ENCODE results near the gene SLC35B4.
"Not testable (repeated sequence)": the region's sequence is repeated elsewhere in the genome, so short reads cannot be mapped to it uniquely, and the experiment has no call there.

The SLC35B4 gene

DNA sequence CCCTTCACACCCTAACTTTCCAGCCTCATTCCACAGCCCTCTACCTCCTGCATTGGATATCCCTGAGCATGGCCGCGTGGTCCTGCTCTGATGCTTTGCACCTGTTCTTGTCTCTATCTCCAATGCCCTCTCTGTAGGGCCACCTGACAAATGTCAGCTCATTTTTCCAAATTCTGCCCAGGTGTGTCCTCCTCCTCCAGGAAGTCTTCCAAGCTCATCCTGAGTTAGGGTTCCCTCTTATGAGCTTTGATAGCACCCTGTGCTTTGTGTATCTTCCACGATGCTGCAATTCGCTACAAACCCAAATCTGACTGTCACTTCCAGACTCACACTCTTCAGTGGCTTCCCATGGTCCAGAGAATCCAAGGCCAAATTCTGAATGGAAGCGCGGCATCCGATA is 14.7 kb upstream of the SLC35B4 start:
- DNase-seq (ENCODE audit: low read depth in 2 of 2) = no peak

DNA sequence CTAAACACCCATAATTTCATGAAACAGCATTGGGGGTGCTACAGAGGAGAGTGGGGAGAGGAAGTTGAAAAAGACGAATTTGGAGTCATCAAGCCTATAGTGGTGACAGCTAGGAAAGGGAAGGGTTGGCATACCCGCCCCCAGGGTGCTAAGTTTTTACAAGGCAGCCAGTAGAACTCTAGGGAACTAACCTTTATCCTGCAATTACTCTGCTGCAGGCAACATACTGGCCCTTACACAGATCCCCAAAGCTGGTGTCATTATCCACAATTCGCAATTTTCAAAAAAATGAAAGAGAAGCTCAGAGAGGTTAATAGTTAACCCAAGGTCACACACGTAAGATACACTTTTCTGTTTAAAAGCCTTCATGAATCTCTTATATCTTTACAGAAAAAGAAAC is 14.2 kb upstream of the SLC35B4 start:
- DNase-seq (ENCODE audit: low read depth in 2 of 2) = no peak

DNA sequence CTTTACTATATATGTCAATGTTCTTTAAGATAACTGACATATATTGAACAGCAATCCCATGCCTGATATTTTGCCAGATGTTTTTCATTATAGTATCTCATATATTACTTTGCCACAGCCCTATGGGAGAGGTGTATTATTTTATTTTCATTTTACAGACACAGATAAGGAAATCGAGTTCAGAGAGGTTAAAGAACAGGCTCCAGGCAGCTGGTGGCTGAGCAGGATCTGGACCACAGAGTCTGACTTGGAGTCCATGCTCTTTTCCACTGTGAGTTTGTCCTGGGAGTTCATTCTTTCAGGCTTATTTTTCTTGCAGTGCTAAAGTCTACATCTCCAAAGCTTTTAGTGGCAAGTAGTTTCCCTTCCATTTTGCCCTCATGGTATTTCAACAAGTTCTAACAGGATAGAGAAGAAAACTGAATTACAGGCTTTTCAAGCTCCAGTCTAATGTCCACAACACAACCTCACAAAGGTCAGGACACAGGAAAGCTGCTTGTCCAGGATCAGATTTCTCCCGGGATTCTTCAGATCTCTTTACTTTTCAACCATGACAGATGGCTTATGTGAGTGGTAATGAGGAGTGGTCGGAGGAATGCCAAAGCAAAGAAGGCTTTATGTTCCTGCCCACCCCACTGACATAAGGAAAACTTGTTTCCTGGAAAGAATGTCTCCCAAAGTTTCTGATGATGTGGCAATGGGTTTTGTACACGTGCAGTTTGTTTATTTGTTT is 13.1 kb upstream of the SLC35B4 start:
- no peak for DNase-seq (ENCODE audit: low read depth in 2 of 2)

DNA sequence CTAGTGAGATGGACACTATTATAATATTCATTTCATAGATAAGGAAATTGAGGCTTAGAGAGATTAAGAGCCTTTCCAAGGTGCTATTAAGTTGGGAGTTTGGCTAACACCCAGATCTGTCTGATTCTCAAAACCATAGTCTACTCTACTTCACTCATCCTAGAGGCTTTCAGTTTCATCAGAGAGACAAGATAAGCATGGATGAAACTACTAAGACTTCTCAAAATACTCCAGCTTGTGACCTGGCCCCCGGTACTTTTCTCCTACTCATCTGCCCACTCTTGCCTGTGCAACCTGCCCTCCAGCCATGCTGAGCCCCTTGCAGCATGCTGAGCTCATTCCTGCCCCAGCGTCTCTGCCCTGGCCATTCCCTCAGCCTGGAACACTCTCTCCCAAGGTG is 12.2 kb upstream of the SLC35B4 start:
- no peak for DNase-seq (ENCODE audit: low read depth in 2 of 2)

DNA sequence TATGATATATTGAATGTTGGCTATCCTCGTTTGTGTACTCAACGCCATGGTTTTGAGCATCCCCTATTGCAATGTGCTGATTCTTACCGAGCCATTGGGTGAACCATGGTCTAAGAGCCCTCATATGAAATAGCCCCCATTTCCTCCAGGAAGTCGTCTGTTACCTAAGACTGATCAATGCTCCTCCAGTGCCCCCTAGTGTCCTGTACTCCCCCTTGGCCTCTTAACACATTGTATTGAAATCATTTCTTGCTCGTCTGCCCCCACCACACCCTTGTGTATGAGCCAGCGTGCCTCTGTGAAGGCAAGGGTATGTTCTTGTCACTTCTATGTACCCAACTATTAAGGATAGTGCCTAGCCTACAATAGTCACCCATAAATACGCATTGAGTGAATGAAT is 11.2 kb upstream of the SLC35B4 start:
- peak in 1 of 2 donors; percentile 26 for DNase-seq (ENCODE audit: low read depth in 2 of 2)

DNA sequence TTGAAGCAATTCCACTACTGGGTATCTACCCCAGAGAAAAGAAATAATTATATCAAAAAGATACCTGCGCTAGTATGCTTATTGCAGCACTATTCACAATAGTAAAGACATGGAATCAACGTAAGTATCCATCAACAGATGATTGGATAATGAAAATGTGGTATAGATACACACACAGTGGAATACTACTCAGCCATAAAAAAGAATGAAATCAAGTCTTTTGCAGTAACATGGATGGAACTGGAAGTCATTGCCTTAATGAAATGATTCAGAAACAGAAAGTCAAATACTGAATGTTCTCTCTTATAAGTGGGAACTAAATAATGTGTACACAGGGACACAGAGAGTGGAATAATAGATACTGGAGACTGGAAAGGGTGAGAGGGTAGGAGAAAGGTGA is 7.4 kb upstream of the SLC35B4 start:
- DNase-seq (ENCODE audit: low read depth in 2 of 2) = no peak

DNA sequence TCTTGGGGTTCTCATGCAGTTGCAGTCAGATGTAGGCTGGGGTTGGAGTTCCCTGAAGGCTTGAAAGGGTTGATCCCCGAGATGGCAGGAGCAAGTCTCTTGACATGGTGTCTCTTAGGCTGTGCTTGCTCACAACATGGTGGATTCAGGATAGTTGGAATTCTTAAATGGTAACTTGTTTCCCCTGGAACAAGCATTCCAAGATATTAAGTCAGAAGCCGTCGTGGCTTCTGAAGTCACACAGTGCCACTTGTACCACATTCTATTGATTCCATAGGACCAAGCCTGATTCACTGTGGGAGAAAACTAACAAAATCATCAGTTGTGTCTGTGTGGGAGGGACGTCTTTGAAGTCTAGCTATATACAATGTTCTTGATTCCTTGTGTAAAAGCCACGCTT is 3.5 kb upstream of the SLC35B4 start:
- no peak for DNase-seq (ENCODE audit: low read depth in 2 of 2)

DNA sequence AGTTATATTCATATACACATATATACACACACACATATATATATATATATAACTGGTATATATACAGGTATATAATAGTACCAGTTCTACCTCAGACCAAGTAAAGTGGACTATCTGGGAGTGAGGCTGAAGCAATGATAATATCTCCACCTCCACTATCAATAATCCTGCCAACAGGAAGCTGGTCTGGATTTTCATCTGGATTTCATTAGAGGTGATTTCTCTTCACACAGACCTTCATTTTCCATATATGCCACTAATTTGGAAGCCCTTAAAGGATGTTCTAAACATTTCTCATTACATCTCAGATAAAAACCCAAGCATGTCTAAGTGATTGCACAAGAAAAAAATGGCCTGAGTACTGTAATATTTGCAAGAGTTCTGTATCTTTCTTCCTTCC is 1.7 kb upstream of the SLC35B4 start:
- no peak for DNase-seq (ENCODE audit: low read depth in 2 of 2)

DNA sequence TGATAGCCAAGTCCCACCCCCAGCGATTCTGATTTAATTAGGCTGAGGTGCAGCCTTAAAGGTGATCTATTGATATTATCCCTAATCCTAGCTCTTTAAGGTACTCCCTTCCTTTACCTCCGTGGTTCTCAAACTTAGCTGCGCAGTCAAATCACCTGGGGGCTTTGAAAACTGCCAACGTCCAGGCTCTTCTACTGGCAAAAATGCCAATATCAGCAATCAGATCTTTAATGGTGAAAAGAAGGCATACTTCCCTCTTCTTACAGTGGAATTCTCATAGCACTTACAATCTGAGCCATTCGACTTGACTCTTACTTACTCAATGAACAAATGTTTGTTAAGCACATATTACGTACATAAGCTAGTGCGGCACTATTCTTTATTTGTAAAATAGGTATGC is 704 bp upstream of the SLC35B4 start:
- DNase-seq (ENCODE audit: low read depth in 2 of 2) = no peak

DNA sequence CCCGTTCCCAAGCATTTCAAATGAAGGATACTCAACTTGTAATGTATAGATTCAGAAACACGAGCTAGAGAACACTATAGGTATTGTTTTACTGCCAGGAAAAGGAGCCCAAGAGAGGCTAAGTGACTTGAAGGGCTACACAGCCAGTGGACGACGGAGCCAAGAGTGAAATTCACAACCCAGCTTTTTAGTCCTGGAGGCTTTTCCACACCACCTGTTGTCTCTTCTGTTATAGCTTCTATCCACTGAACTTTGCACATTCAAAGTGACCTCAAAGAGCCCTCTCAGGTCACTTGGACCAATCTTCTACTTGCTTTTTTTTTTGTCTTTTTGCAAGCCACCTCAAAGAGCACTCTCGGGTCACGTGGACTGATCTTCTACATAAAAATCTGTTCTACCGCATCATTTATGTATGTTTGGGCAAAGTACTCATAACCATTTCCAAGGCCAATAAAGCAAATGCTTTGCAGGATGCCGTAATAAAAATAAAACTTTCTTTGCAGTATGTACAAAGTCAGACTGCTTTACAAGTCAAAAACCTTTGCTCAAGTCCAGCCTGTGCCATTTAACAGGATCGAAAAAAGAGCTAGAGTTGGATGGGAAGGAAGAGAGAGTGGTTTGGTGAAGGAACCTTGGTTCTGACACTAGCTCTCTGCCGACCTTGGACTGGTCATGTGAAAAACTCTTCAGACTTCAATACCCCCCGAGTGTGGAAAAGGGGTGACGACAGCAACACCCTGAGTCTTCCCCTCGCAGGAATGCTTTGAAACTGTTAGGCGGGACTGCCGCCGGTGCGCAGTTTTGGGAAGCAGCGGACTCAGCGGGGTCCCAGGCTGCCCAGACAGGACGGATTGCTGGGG is 821 bp downstream of the SLC35B4 start:
- DNase-seq (ENCODE audit: low read depth in 2 of 2) = no peak

DNA sequence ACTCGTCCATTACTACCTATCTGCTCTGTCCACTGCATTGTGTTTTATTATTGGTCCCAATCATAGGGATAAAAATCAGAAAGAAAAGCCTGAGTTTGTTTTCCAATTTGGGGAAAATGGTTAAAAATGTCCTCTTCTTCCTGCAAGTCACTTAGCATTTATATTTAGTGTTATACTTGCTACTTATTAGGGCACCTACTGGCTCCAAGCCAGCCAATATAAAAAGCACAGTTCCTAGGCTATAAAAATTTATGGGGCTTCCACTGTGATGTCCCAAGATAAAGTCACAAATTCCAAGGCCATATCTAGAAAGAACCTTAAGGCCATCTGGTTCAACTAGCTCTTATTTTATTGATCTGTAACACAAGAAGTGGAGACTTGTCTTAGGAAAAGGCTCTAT is 3.2 kb downstream of the SLC35B4 start:
- no peak for DNase-seq (ENCODE audit: low read depth in 2 of 2)

DNA sequence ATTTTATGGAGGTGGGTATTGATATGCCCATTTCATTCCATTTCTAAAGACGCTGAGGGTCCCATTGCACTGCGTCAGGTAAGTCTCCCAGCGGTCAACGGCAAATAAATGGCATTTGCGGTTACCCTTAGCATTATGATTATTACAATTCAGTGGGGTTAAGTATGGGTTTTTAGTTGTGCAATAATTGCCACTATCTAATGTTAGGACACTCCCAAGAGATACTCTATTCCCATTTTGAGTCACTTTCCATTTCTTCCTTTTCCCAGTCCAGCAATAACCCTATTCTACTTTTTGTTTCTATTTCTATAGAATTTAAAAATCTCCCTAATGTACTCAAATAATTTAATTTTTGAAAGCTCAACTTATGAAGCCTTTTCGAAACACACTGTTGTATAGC is 4.0 kb downstream of the SLC35B4 start:
- DNase-seq (ENCODE audit: low read depth in 2 of 2) = no peak

DNA sequence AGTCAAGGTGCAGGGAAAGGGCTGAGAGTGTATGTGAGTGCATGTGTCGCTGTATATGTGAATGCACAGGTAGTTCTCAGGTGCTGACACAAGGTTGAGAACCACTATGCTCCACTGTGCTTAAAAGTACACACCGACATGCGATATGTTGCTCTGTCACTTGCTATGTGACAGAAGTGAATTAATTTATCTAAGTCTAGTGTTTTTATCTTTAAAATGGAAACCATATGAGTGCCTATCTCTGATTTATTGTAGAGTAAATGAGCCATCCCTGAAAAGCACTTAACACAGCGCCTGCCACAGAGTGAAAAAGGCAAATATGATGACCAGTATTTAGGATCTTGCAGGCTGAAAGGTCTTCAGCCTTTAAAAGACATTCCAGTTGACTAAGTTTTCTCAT is 4.9 kb downstream of the SLC35B4 start:
- no peak for DNase-seq (ENCODE audit: low read depth in 2 of 2)

DNA sequence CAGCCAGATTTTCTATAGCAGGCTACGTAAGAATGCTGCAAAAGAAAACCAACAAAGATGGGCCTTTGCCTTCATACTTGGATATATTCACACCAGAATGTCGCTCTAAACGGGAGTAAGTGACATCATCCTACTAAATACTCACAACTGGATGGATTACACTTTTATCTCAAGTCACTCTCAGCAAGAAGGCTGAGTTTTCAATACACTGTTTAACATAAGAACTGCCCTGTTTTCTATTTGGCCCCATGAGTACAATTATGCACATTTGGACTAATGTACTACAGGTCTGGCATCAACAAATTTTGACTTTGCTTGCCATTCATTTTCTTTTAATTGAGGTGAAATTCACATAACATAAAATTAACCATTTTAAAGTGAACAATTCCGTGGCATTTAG is 8.2 kb downstream of the SLC35B4 start:
- no peak for DNase-seq (ENCODE audit: low read depth in 2 of 2)

DNA sequence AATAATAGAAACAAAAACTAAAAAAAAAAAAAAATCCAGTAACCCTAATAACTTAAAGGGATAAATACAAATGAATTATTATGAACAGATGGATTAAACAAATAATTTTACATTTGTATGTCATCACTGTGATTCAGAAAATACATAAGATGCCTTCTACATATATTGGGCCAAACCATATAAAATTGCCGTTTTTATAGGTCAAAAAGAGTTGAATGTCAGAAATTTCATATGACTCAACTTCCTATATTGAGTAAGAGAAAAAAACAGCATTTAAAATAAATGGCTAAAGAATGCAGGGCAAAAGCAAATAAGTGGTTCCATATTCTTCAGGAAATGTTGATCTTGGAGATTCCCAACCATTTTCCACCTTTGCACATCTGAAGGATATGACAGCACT is 9.4 kb downstream of the SLC35B4 start:
- DNase-seq (ENCODE audit: low read depth in 2 of 2) = no peak

DNA sequence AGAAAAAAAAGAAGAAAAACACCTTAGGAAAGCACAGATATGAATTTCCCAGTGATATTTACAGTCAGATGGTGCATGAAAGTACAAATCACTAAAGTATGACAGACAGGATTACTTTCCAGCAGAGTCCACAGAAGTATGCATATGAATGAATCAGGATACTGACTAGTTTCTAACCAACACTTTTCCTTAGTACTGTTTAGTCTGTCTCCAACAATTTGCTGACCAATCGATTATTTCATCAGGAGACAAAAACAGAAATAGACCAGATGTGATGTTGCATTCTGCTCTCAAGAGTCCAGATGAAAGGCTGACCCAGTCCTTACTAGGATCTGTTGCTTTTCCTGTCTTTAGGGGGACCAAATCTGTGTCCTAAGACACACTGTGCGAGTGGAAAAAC is 14.6 kb downstream of the SLC35B4 start:
- no peak for DNase-seq (ENCODE audit: low read depth in 2 of 2)

DNA sequence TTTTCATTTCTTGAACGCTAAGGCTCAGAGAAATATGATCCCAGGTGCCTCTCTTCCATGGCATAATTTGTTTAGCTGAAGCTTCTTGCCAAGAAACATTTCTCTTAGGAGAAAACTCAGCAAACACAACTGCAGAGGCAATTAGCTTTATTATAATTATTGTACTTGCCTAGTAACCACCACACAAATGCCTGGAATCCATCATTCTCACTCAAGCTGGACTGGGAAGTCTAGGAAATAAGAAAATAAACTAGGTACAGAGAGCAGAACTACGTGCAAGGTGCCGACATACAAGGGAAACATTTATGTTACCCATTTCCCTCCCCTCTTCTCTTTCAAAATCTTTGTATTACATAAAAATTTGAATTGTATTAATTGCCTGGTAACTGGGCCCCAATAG is 15.1 kb downstream of the SLC35B4 start:
- DNase-seq (ENCODE audit: low read depth in 2 of 2) = no peak

DNA sequence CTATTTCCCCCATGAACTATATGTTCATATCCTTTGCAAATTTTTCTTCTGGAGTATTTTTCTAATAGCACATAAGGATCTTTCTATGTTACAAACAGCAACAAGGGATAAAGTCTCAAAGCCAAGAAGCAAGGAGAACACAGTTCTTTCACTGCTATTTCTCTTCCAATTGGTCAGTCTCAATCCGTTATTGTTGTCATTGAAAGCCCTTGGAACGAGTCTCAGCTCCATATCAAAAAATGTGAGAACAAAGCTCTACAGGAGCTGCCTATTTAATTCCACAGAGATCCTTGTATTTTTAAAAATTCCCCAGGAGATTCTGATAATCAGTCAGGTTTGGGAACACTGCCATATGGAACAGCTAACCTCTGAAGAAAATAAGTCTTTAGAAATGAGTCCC is 15.7 kb downstream of the SLC35B4 start:
- no peak for DNase-seq (ENCODE audit: low read depth in 2 of 2)

DNA sequence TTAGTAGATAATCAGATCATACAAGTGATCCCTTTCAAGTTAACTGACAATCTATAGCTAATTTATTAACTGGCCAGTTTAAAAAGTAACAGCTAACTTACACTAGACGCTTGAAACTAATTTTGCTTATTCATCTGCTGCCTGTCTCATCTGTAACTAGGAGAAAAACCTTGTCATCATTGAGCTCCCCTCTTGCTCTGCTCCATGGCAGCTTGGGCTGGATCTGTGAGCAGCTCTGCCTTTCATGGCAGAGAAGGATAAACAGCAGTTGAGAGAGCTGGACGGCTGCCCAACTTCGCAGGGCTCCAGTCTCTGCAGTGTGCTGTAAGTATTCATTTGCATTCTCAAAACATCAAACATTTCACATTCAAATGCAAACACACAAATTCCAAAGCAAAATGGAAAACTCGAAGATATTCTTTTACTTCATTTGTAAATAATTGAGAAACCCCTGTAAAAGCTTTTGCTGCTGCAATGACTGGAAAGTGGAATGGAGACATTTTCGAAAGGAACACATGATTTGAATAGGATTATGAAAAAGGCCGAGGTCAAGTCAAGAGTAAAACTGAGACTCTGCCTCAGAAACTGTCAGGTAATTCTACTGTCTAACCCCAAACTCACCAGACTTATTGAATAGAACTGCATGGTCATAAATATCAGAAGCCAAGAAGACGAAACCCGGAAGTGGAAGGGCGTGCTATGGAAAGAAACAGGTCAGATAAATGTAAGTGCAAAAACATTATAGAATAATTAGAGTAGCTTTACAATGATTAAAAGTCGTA is 17.6 kb downstream of the SLC35B4 start:
- DNase-seq (ENCODE audit: low read depth in 2 of 2) = no peak

DNA sequence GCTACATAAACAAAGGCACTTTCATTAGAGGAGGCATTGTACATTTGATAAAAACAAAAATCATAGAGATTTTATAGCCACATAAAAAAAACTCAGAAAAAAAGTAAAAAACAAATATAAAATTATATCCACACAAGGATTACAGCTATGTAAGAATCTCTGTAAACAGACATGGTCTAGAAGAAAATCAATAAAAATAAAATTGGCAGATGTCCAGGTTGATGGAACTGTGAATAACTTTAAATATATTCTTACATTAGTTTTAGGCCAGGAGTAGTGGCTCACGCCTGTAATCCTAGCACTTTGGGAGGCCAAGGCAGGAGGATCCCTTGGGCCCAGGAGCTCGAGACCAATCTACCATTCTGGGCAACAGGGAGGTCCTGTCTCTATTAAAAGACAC is 19.2 kb downstream of the SLC35B4 start:
- no peak for DNase-seq (ENCODE audit: low read depth in 2 of 2)

DNA sequence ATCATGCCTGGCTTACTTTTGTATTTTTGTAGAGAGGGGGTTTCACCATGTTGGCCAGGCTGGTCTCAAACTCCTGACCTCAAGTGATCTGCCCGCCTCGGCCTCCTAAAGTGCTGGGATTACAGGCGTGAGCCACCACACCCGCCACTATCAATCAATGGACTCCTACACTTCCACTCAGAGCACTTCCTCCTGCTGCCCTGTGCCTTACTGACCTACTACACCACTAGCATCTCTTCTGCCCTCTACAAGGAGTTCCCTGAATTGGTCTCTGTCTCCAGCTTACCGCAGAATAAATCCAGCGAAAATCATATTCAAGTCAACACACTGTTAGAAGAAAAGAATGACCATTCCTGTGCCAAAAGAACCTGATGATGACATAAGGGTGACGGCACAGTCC is 20.7 kb downstream of the SLC35B4 start:
- DNase-seq (ENCODE audit: low read depth in 2 of 2) = not testable (repeated sequence)

DNA sequence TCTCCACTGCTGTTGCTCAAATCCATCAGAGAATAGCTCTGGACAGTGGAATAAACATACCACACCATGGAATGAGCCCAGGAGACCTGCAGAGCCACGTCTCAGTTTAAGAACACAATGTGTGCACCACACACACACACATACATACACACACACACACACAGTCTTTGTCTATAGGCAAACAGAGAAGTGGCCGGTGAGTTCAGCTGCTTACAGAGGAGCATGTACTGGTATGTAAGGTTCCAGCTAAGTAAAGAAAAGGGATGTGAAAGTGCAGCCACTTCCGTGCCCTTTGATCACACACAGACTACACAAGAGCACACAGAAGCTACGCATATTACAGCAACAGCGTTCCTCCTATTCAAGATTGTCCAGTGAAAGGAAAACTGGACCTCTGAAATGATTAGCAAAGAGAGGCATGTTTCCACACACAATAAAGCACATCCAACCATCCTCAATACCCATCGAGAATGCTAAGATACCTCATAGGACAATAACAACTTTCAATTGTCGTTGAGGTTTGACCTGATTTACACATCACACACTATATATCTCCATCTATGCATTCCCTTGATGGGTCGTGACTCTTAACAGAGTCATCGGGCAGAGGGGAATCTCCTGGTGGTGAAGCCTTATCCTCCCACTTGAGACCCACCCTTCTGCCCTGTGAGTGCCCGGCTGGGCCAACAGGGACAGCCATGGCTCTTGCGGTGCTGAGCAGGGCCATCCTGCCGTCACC is 23.6 kb downstream of the SLC35B4 start:
- DNase-seq (ENCODE audit: low read depth in 2 of 2) = no peak
